Renal cortex interstitium (tissue), 3 donors: ENCODE measurements around the gene CDH3. TPM values are rescaled to one million over a fixed set of nuclear protein-coding genes. Genes with fewer than 3 reads are reported as not detected.

ENCODE experiments used
- polyA plus RNA-seq, 3 donors: library from polyadenylated mRNA; unstranded; fragments of 120-200 nt; gene quantifications; one replicate each; pipeline ENCODE4 v1.2.1, GENCODE V29; 2013; ENCODE audit not compliant: insufficient read length in 3 of 3

CDH3 gene
- polyA plus RNA-seq, 3 donors = 55.9 to 63.0 (median 60.3) TPM

Other genes starting within 250 kb of the CDH3 start
- gene SMPD3, start 196.8 kb upstream of the CDH3 start, polyA plus RNA-seq = 1 to 10 TPM in 2 of 3 donors, under 1 TPM in 1; 0.96 to 2.5 (median 1.2) TPM
- 10 to 100 TPM; 37.7 to 44.6 (median 39.4) TPM for gene ZFP90, start 106.0 kb upstream of the CDH3 start, polyA plus RNA-seq
- 100 to 1,000 TPM in 1 of 3 donors, 10 to 100 TPM in 2; 85.4 to 114 (median 88.5) TPM for gene CDH1, start 92.0 kb downstream of the CDH3 start, polyA plus RNA-seq
- gene TANGO6, start 198.2 kb downstream of the CDH3 start, polyA plus RNA-seq = 1 to 10 TPM; 5.5 to 6.8 (median 5.7) TPM